K562 (cell line): ENCODE measurements around the gene EVPL. TPM values are rescaled to one million over a fixed set of nuclear protein-coding genes. Genes with fewer than 3 reads are reported as not detected.
A peak's percentile ranks its signal among the peaks of the same experiment; 100 is the strongest.

Experiments
- ARNT ChIP-seq, 2 experiments: fragments of 450-650 bp; IDR thresholded peaks; 2 replicates each; pipeline ENCODE4 v1.6.1; 2016; ENCODE audit warnings: mild to moderate bottlenecking in 1 of 2
- BRD9 ChIP-seq: fragments of 450-650 bp; IDR thresholded peaks from 2 replicates; pipeline ENCODE4 v1.6.1; 2018; ENCODE audit warnings: low read depth; ENCODE audit not compliant: partially characterized antibody
- EZH2 ChIP-seq: IDR thresholded peaks from 2 replicates; pipeline ENCODE4 v1.6.1; 2012; ENCODE audit warnings: low read depth, mild to moderate bottlenecking, inconsistent platforms, low read length, borderline replicate concordance
- FOXA3 ChIP-seq, 2 experiments: fragments of 450-650 bp in 1 of 2; sonication (generic) in 1 of 2; formaldehyde crosslinking; IDR thresholded peaks in 1 of 2; conservative IDR thresholded peaks in 1 of 2; 2 replicates each; pipeline versions ENCODE4 v1.4.0 to v1.8.0; 2020 to 2022; ENCODE audit warnings: mild to moderate bottlenecking in 2 of 2, missing genetic modification reagents in 1 of 2
- HDAC3 ChIP-seq: fragments of 450-650 bp; IDR thresholded peaks from 2 replicates; pipeline ENCODE4 v1.6.1; 2018; ENCODE audit warnings: borderline replicate concordance, mild to moderate bottlenecking, moderate library complexity; ENCODE audit not compliant: partially characterized antibody
- HNRNPUL1 ChIP-seq: fragments of 200-400 bp; formaldehyde crosslinking; IDR thresholded peaks from 2 replicates; pipeline ENCODE4 v1.6.1; 2017; ENCODE audit warnings: low read length
- KAT2B ChIP-seq: IDR thresholded peaks from one replicate; pipeline ENCODE4 v1.6.1; 2012; ENCODE audit warnings: low read depth, mild to moderate bottlenecking, control low read depth, inconsistent platforms, low read length, moderate library complexity
- KHSRP ChIP-seq: fragments of 450-650 bp; IDR thresholded peaks from 2 replicates; pipeline ENCODE4 v1.6.1; 2017
- MCM7 ChIP-seq, 2 experiments: fragments of 450-650 bp; IDR thresholded peaks; 2 replicates each; pipeline ENCODE4 v1.6.1; 2016 to 2018
- NR1H2 ChIP-seq: sonication (generic); formaldehyde crosslinking; IDR thresholded peaks from 2 replicates; pipeline ENCODE4 v1.4.0; 2020; ENCODE audit warnings: mild to moderate bottlenecking, missing genetic modification reagents
- NR2C2 ChIP-seq, 2 experiments: fragments of 200-800 bp in 1 of 2; sonication (Bioruptor generic) in 1 of 2; sonication (generic) in 1 of 2; formaldehyde crosslinking in 1 of 2; IDR thresholded peaks; 2 replicates each; pipeline versions ENCODE4 v1.6.1 to v1.8.0; 2016 to 2022; ENCODE audit warnings: mild to moderate bottlenecking in 1 of 2, missing compliant biosample characterization in 1 of 2, missing genetic modification characterization in 1 of 2, missing genetic modification reagents in 1 of 2
- SNIP1 ChIP-seq: fragments of 450-650 bp; IDR thresholded peaks from 2 replicates; pipeline ENCODE4 v1.7.1; 2017; ENCODE audit warnings: low read depth, mild to moderate bottlenecking
- XRCC3 ChIP-seq: fragments of 450-650 bp; IDR thresholded peaks from 2 replicates; pipeline ENCODE4 v1.6.1; 2017; ENCODE audit warnings: mild to moderate bottlenecking, moderate library complexity
- ZNF12 ChIP-seq: sonication (generic); formaldehyde crosslinking; IDR thresholded peaks from 2 replicates; pipeline ENCODE4 v1.4.0; 2020; ENCODE audit warnings: mild to moderate bottlenecking, missing genetic modification reagents
- ZNF140 ChIP-seq: fragments of 250-450 bp; sonication (Bioruptor Pico); IDR thresholded peaks from 2 replicates; pipeline ENCODE4 v1.8.0; 2021; ENCODE audit warnings: moderate library complexity, mild to moderate bottlenecking, inconsistent platforms
- ZNF311 ChIP-seq: fragments of 250-450 bp; sonication (Bioruptor Pico); IDR thresholded peaks from 2 replicates; pipeline ENCODE4 v1.4.0; 2020; ENCODE audit warnings: mild to moderate bottlenecking, moderate library complexity
- polyA plus RNA-seq, 8 experiments: library from polyadenylated mRNA; depleted of rRNA in 4 of 8; stranded (reverse) in 5 of 8; unstranded in 3 of 8; fragments of >200 nt; fragmentation: Nextera tagmentation in 2 of 8; fragmentation: Illumina TruSeq in 1 of 8; extraction: Ambion mirVana in 2 of 8; extraction: Trizol in 1 of 8; gene quantifications; 2 replicates each; pipeline versions ENCODE4 v1.2.1 to v1.2.3, GENCODE V29; 2011 to 2014; ENCODE audit warnings: inconsistent platforms in 1 of 8, missing spikeins in 1 of 8
- total RNA-seq, 7 experiments: library from RNA; depleted of rRNA in 6 of 7; stranded (reverse); fragments of >200 nt in 6 of 7; fragmentation: Illumina TruSeq in 2 of 7; extraction: Trizol in 2 of 7; gene quantifications; 2 replicates each; pipeline versions ENCODE4 v1.2.1 to v1.2.3, GENCODE V29; 2011 to 2021; ENCODE audit warnings: low replicate concordance in 1 of 7
- TF ChIP-seq, protein P1 (sequence below): fragments of 450-650 bp; formaldehyde crosslinking; IDR thresholded peaks from 2 replicates; pipeline ENCODE4 v1.4.0; 2020; ENCODE audit warnings: mild to moderate bottlenecking, moderate library complexity
- TF ChIP-seq, protein P2 (sequence below): sonication (generic); formaldehyde crosslinking; IDR thresholded peaks from 2 replicates; pipeline ENCODE4 v1.9.0; 2022; ENCODE audit warnings: mild to moderate bottlenecking, missing genetic modification reagents
- TF ChIP-seq, protein P3 (sequence below): fragments of 450-650 bp; IDR thresholded peaks from 2 replicates; pipeline ENCODE4 v1.6.1; 2016; ENCODE audit warnings: antibody characterized with exemption
- TF ChIP-seq, protein P4 (sequence below): fragments of 250-450 bp; sonication (Bioruptor Pico); IDR thresholded peaks from 2 replicates; pipeline ENCODE4 v1.5.1; 2021; ENCODE audit warnings: mild to moderate bottlenecking
- TF ChIP-seq, protein P5 (sequence below): fragments of 450-650 bp; conservative IDR thresholded peaks from 2 replicates; pipeline ENCODE4 v1.6.1; 2016; ENCODE audit warnings: missing genetic modification characterization, low read depth, mild to moderate bottlenecking, missing compliant biosample characterization, moderate library complexity
- TF ChIP-seq, protein P6 (sequence below): fragments of 450-650 bp; IDR thresholded peaks from 2 replicates; pipeline ENCODE4 v1.6.1; 2018; ENCODE audit warnings: mild to moderate bottlenecking, low read depth; ENCODE audit not compliant: partially characterized antibody

The EVPL gene
- total and polyA plus RNA-seq, 9 of the 15 experiments (the other 6 are each of a cell fraction or from before 2014, with no cell fraction given): 0.08 to 0.18 (median 0.16) TPM; not detected in 5

DNA sequence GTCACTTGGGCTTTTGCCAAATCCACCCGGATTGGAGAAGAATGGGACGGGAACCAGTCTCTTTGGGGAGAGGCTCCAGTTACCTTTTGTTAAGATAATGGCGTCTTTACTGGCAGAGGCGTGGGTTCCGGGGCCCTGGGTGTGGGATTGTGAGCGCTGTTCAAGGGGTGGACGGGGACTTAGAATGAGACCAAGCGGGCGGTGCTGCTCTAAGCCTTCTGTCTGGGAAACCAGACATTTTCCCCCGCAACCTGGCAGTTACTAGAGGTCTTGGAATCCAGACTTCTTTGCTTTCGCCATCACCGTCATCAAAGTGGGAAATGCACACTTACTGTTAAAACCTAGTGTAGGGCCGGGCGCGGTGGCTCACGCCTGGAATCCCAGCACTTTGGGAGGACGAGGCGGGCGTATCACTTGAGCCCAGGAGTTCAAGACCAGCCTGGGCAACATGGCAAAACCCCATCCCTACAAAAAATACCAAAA is 47.4 kb downstream of the EVPL start (continued):
- TF ChIP-seq, protein P1, sequence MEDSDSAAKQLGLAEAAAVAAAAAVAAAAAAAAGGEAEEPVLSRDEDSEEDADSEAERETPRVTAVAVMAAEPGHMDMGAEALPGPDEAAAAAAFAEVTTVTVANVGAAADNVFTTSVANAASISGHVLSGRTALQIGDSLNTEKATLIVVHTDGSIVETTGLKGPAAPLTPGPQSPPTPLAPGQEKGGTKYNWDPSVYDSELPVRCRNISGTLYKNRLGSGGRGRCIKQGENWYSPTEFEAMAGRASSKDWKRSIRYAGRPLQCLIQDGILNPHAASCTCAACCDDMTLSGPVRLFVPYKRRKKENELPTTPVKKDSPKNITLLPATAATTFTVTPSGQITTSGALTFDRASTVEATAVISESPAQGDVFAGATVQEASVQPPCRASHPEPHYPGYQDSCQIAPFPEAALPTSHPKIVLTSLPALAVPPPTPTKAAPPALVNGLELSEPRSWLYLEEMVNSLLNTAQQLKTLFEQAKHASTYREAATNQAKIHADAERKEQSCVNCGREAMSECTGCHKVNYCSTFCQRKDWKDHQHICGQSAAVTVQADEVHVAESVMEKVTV (CRISPR knock-in tag): no peak
- TF ChIP-seq ARNT (IDR thresholded peaks at IDR 0.05) (peak in 1 of 2 experiments; percentile 3; a peak in 1 of 4 replicates), NR1H2 (CRISPR knock-in tag) (no peak), ZNF12 (no peak), NR2C2 (CRISPR knock-in tag; IDR thresholded peaks at IDR 0.05) (0 out of 2 replicates have a peak, but pooled peaks have one; percentile 9), NR2C2 (tag; IDR thresholded peaks at IDR 0.05) (no peak; the same call in 1 of the 2 replicates), FOXA3 (CRISPR knock-in tag; conservative IDR thresholded peaks at IDR 0.05 in 1 of 2, IDR thresholded peaks at IDR 0.05 in 1 of 2) (no peak), SNIP1 (no peak), BRD9 (peak; percentile 60), KAT2B (no peak), ZNF311 (CRISPR knock-in tag) (no peak), ZNF140 (0 out of 2 replicates have a peak, but pooled peaks have one; percentile 30), MCM7 (IDR thresholded peaks at IDR 0.05) (no peak), KHSRP (no peak), HNRNPUL1 (no peak), HDAC3 (no peak), XRCC3 (no peak), EZH2 (no peak)
- TF ChIP-seq, protein P2, sequence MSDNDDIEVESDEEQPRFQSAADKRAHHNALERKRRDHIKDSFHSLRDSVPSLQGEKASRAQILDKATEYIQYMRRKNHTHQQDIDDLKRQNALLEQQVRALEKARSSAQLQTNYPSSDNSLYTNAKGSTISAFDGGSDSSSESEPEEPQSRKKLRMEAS (CRISPR knock-in tag): no peak; the same call in 1 of the 2 replicates
- TF ChIP-seq, protein P3, sequence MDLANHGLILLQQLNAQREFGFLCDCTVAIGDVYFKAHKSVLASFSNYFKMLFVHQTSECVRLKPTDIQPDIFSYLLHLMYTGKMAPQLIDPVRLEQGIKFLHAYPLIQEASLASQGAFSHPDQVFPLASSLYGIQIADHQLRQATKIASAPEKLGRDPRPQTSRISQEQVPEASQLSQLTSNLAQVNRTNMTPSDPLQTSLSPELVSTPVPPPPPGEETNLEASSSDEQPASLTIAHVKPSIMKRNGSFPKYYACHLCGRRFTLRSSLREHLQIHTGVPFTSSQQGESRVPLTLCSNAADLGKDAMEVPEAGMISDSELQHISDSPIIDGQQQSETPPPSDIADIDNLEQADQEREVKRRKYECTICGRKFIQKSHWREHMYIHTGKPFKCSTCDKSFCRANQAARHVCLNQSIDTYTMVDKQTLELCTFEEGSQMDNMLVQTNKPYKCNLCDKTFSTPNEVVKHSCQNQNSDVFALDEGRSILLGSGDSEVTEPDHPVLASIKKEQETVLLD: no peak
- TF ChIP-seq, protein P4, sequence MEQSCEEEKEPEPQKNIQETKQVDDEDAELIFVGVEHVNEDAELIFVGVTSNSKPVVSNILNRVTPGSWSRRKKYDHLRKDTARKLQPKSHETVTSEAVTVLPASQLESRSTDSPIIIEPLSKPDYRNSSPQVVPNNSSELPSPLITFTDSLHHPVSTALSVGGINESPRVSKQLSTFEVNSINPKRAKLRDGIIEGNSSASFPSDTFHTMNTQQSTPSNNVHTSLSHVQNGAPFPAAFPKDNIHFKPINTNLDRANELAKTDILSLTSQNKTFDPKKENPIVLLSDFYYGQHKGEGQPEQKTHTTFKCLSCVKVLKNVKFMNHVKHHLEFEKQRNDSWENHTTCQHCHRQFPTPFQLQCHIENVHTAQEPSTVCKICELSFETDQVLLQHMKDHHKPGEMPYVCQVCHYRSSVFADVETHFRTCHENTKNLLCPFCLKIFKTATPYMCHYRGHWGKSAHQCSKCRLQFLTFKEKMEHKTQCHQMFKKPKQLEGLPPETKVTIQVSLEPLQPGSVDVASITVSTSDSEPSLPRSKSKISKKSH: no peak
- TF ChIP-seq, protein P5, sequence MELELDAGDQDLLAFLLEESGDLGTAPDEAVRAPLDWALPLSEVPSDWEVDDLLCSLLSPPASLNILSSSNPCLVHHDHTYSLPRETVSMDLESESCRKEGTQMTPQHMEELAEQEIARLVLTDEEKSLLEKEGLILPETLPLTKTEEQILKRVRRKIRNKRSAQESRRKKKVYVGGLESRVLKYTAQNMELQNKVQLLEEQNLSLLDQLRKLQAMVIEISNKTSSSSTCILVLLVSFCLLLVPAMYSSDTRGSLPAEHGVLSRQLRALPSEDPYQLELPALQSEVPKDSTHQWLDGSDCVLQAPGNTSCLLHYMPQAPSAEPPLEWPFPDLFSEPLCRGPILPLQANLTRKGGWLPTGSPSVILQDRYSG (tag): no peak
- TF ChIP-seq, protein P6, sequence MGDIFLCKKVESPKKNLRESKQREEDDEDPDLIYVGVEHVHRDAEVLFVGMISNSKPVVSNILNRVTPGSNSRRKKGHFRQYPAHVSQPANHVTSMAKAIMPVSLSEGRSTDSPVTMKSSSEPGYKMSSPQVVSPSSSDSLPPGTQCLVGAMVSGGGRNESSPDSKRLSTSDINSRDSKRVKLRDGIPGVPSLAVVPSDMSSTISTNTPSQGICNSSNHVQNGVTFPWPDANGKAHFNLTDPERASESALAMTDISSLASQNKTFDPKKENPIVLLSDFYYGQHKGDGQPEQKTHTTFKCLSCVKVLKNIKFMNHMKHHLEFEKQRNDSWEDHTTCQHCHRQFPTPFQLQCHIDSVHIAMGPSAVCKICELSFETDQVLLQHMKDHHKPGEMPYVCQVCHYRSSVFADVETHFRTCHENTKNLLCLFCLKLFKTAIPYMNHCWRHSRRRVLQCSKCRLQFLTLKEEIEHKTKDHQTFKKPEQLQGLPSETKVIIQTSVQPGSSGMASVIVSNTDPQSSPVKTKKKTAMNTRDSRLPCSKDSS: no peak
